A549 (cell line): Measurements from ENCODE around the gene NPLOC4. TPM values are rescaled to one million over a fixed set of nuclear protein-coding genes. Genes with fewer than 3 reads are reported as not detected.

Experiments
- ATAC-seq, 2 experiments: fragments of 200-7000 bp in 1 of 2; fragments of >200 bp in 1 of 2; cut with Nextera tagmentation in 1 of 2; cut with Tn5 transposase in 1 of 2; 3 replicates each; pipeline versions ENCODE4 v1.8.0 to v1.9.1; 2018 to 2020; ENCODE audit warnings: mild to moderate bottlenecking in 1 of 2, moderate library complexity in 1 of 2
- CTCF ChIA-PET: fragments of 300-600 bp; sonication (Branson Sonifier 250); formaldehyde crosslinking; extraction: SDS; loops from one replicate; lab custom pipeline; 2021; ENCODE audit warnings: antibody characterized with exemption, inconsistent platforms; lab: Yijun Ruan, JAX
- POLR2A ChIA-PET: fragments of 350-600 bp; formaldehyde crosslinking; extraction: SDS; loops from one replicate; lab custom pipeline; 2021; ENCODE audit warnings: antibody characterized with exemption, inconsistent platforms; lab: Yijun Ruan, JAX
- DNase-seq, 2 experiments: peaks; one replicate each; pipeline versions ENCODE4 v3.0.0 to v3.0.0-alpha.2; 2011 to 2016; ENCODE audit warnings: low read depth in 1 of 2, low spot score in 1 of 2
- FAIRE-seq: peaks from 2 replicates; lab custom pipeline; 2011; peaks lifted over from hg19 to GRCh38; lab: Jason Lieb, UNC
- H3K27ac ChIP-seq, 2 experiments: fragments of >200 bp; sonication (Bioruptor Twin); formaldehyde crosslinking; 3 replicates each; pipeline ENCODE4 v1.5.1; 2016 to 2017
- H3K4me1 ChIP-seq: fragments of >200 bp; sonication (Bioruptor Twin); formaldehyde crosslinking; 3 replicates; pipeline ENCODE4 v1.6.1; 2016
- H3K4me2 ChIP-seq: fragments of >200 bp; sonication (Bioruptor Twin); formaldehyde crosslinking; 3 replicates; pipeline ENCODE4 v1.6.1; 2016
- H3K4me3 ChIP-seq: fragments of >200 bp; sonication (Bioruptor Twin); formaldehyde crosslinking; 3 replicates; pipeline ENCODE4 v1.5.1; 2016
- H3K9me3 ChIP-seq: fragments of >200 bp; sonication (Bioruptor Twin); formaldehyde crosslinking; 3 replicates; pipeline ENCODE4 v1.6.1; 2016
- ATOH8 ChIP-seq: fragments of 250-450 bp; sonication (Bioruptor Pico); IDR thresholded peaks from 2 replicates; pipeline ENCODE4 v1.5.0; 2020; ENCODE audit warnings: low read depth, mild to moderate bottlenecking, moderate library complexity
- CBX2 ChIP-seq: fragments of 200-600 bp; sonication (generic); IDR thresholded peaks from 2 replicates; pipeline ENCODE4 v1.6.1; 2016; ENCODE audit warnings: low read depth, mild to moderate bottlenecking, borderline replicate concordance
- CEBPB ChIP-seq, 2 experiments: fragments of >200 bp in 1 of 2; sonication (Bioruptor Twin) in 1 of 2; formaldehyde crosslinking in 1 of 2; IDR thresholded peaks; 2 replicates each; pipeline ENCODE4 v1.6.1; 2012 to 2016
- CHD2 ChIP-seq: fragments of 150-350 bp; IDR thresholded peaks from 2 replicates; pipeline ENCODE4 v1.6.1; 2014; ENCODE audit warnings: low read length; ENCODE audit not compliant: partially characterized antibody
- CHD4 ChIP-seq: fragments of 200-600 bp; sonication (generic); IDR thresholded peaks from 2 replicates; pipeline ENCODE4 v1.6.1; 2016; ENCODE audit warnings: antibody characterized with exemption, mild to moderate bottlenecking, borderline replicate concordance
- CTCF ChIP-seq: fragments of >200 bp; sonication (Bioruptor Twin); formaldehyde crosslinking; IDR thresholded peaks from 3 replicates; pipeline ENCODE4 v1.5.1; 2016
- E2F6 ChIP-seq: IDR thresholded peaks from 2 replicates; pipeline ENCODE4 v1.6.1; 2012; ENCODE audit warnings: low read depth, borderline replicate concordance
- EHF ChIP-seq: fragments of 250-450 bp; sonication (Bioruptor Pico); IDR thresholded peaks from 2 replicates; pipeline ENCODE4 v1.5.0; 2020; ENCODE audit warnings: mild to moderate bottlenecking
- ELK1 ChIP-seq: fragments of 150-350 bp; IDR thresholded peaks from 2 replicates; pipeline ENCODE4 v1.6.1; 2014; ENCODE audit warnings: low read depth, mild to moderate bottlenecking, low read length
- EP300 ChIP-seq, 2 experiments: fragments of >200 bp; sonication (Bioruptor Twin); formaldehyde crosslinking; IDR thresholded peaks; 2 replicates in 1 of 2; 3 replicates in 1 of 2; pipeline ENCODE4 v1.6.1; 2016 to 2017
- ESRRA ChIP-seq: fragments of 150-350 bp; IDR thresholded peaks from 2 replicates; pipeline ENCODE4 v1.6.1; 2014; ENCODE audit warnings: mild to moderate bottlenecking, low read length, borderline replicate concordance
- FOSB ChIP-seq: fragments of 250-450 bp; sonication (Bioruptor Pico); IDR thresholded peaks from 2 replicates; pipeline ENCODE4 v1.5.0; 2020; ENCODE audit warnings: mild to moderate bottlenecking, moderate library complexity
- FOXS1 ChIP-seq: fragments of 250-450 bp; sonication (Bioruptor Pico); IDR thresholded peaks from 2 replicates; pipeline ENCODE4 v1.5.0; 2020; ENCODE audit warnings: mild to moderate bottlenecking, moderate library complexity
- GATA3 ChIP-seq: IDR thresholded peaks from 2 replicates; pipeline ENCODE4 v1.6.1; 2012; ENCODE audit warnings: borderline replicate concordance
- HEYL ChIP-seq: fragments of 250-450 bp; sonication (Bioruptor Pico); IDR thresholded peaks from 2 replicates; pipeline ENCODE4 v1.8.0; 2021; ENCODE audit warnings: mild to moderate bottlenecking, moderate library complexity
- KDM1A ChIP-seq: fragments of 200-600 bp; sonication (generic); IDR thresholded peaks from 2 replicates; pipeline ENCODE4 v1.6.1; 2016; ENCODE audit warnings: low read depth, mild to moderate bottlenecking
- MAX ChIP-seq: IDR thresholded peaks from 2 replicates; pipeline ENCODE4 v1.6.1; 2012
- NFE2L2 ChIP-seq: fragments of 150-350 bp; conservative IDR thresholded peaks from 2 replicates; pipeline ENCODE4 v1.6.1; 2014; ENCODE audit warnings: low read length
- NR3C1 ChIP-seq: fragments of >200 bp; sonication (Bioruptor Twin); formaldehyde crosslinking; IDR thresholded peaks from 3 replicates; pipeline ENCODE4 v1.6.1; 2017
- PBX3 ChIP-seq: IDR thresholded peaks from 2 replicates; pipeline ENCODE4 v1.6.1; 2012
- PHF8 ChIP-seq: fragments of 200-600 bp; sonication (generic); IDR thresholded peaks from 2 replicates; pipeline ENCODE4 v1.6.1; 2016; ENCODE audit warnings: low read depth, mild to moderate bottlenecking, antibody characterized with exemption, moderate library complexity, borderline replicate concordance
- POLR2A ChIP-seq: IDR thresholded peaks from 2 replicates; pipeline ENCODE4 v1.6.1; 2012; ENCODE audit warnings: mild to moderate bottlenecking, low read length
- RAD21 ChIP-seq, 2 experiments: fragments of >200 bp in 1 of 2; sonication (Bioruptor Twin) in 1 of 2; formaldehyde crosslinking in 1 of 2; IDR thresholded peaks in 1 of 2; conservative IDR thresholded peaks in 1 of 2; 2 replicates in 1 of 2; 3 replicates in 1 of 2; pipeline ENCODE4 v1.6.1; 2012 to 2018; ENCODE audit warnings: inconsistent platforms in 1 of 2
- RCOR1 ChIP-seq: fragments of 150-350 bp; IDR thresholded peaks from 2 replicates; pipeline ENCODE4 v1.6.1; 2014; ENCODE audit warnings: antibody characterized with exemption, low read length, low read depth
- RFX5 ChIP-seq: fragments of 450-650 bp; IDR thresholded peaks from 2 replicates; pipeline ENCODE4 v1.7.1; 2014; ENCODE audit warnings: antibody characterized with exemption, mild to moderate bottlenecking, moderate library complexity
- RNF2 ChIP-seq: fragments of 200-600 bp; sonication (generic); IDR thresholded peaks from 2 replicates; pipeline ENCODE4 v1.6.1; 2016; ENCODE audit warnings: low read depth, mild to moderate bottlenecking, antibody characterized with exemption, moderate library complexity, borderline replicate concordance
- SMC3 ChIP-seq: fragments of >200 bp; sonication (Bioruptor Twin); formaldehyde crosslinking; IDR thresholded peaks from 3 replicates; pipeline ENCODE4 v1.6.1; 2018; ENCODE audit warnings: inconsistent platforms
- USF2 ChIP-seq: fragments of 450-650 bp; IDR thresholded peaks from 2 replicates; pipeline ENCODE4 v1.6.1; 2014; ENCODE audit warnings: antibody characterized with exemption
- ZFP36 ChIP-seq: fragments of 450-650 bp; IDR thresholded peaks from 2 replicates; pipeline ENCODE4 v1.6.1; 2014; ENCODE audit warnings: borderline replicate concordance; ENCODE audit not compliant: partially characterized antibody
- WGBS: methylation state at CpG from one replicate; pipeline ENCODE4 v1.1.6; 2017; ENCODE audit errors: missing lambda C conversion rate; 5-methylcytosine and 5-hydroxymethylcytosine counted together
- polyA plus RNA-seq, 4 experiments: library from polyadenylated mRNA; depleted of rRNA in 3 of 4; stranded (reverse); fragments of >200 nt; fragmentation: RNase III in 1 of 4; extraction: RNeasy Plus Mini Kit Qiagen cat#74134 plus additional on column Dnase treatment in 1 of 4; gene quantifications; 2 replicates in 3 of 4; 3 replicates in 1 of 4; pipeline ENCODE4 v1.2.3, GENCODE V29; 2011 to 2017

NPLOC4 gene
- polyA plus RNA-seq, 2 of the 4 experiments (the other 2 are of a cell fraction): 98.5 to 101 TPM

GRCh38 chr17:81578561-81579225, 58.2 kb downstream of the NPLOC4 start:
- H3K4me3 ChIP-seq: no peak overlapping the region
- peaks cover 87% of the 10 kb centered on the region for H3K4me1 ChIP-seq
- peak overlapping the region in 1 of 2 experiments; percentile 95; a peak in 4 of 6 replicates for H3K27ac ChIP-seq
- ATAC-seq (no peak), FAIRE-seq (no peak), DNase-seq (no peak)
- TF ChIP-seq CEBPB (IDR thresholded peaks at IDR 0.05) (no peak), SMC3 (no peak), HEYL (CRISPR knock-in tag) (no peak), FOSB (CRISPR knock-in tag) (no peak), EP300 (IDR thresholded peaks at IDR 0.05) (no peak), KDM1A (no peak), FOXS1 (no peak), GATA3 (no peak), RCOR1 (no peak), RFX5 (no peak), NR3C1 (no peak)
- 92% methylated on average over 6 of the region's 6 CpGs for WGBS
- ChIA-PET POLR2A (interaction anchor here (2.1 to 3.0 kb wide), 2 partner anchors 12 to 26 kb away, joined by 10 to 32 read pairs; partner anchors contain the start of gene FAAP100), CTCF (interaction anchor here (0.5 to 45.0 kb wide), 5 partner anchors 5 to 258 kb away, joined by 3 to 1604 read pairs (median 6); partner anchors contain the start of gene FAAP100)
- H3K4me2 ChIP-seq: no peak overlapping the region; the same call in 2 of the 3 replicates
- no peaks in the 10 kb centered on the region for H3K9me3 ChIP-seq

- CTCF ChIA-PET: interaction anchor here (2.5 to 45.0 kb wide), 3 partner anchors 6 to 59 kb away, joined by 11 to 1604 read pairs (median 1604); partner anchors contain the start of gene FAAP100
- ATAC-seq (no peak), DNase-seq (no peak), FAIRE-seq (no peak)
- peak overlapping the region; percentile 81 for H3K4me2 ChIP-seq
- 94% methylated on average over 10 of the region's 10 CpGs for WGBS
- 0 out of 3 replicates have a peak overlapping the region, but pooled peaks have one; percentile 2 for H3K4me3 ChIP-seq
- POLR2A ChIA-PET: interaction anchor here (2.1 to 3.0 kb wide), 2 partner anchors 11 to 26 kb away, joined by 10 to 32 read pairs; partner anchors contain the start of gene FAAP100
- H3K4me1 ChIP-seq: peaks cover 83% of the 10 kb centered on the region
- peak overlapping the region; percentile 93 to 95 for H3K27ac ChIP-seq
- H3K9me3 ChIP-seq: no peaks in the 10 kb centered on the region
- TF ChIP-seq NFE2L2: no peak
- no peak for TF ChIP-seq ESRRA
- no peak for TF ChIP-seq PHF8
- no peak for TF ChIP-seq RNF2
- peak; percentile 69 for TF ChIP-seq E2F6
- no peak for TF ChIP-seq EHF (CRISPR knock-in tag)
- no peak for TF ChIP-seq EP300 (IDR thresholded peaks at IDR 0.05)
- TF ChIP-seq CBX2: no peak
- TF ChIP-seq ZFP36: no peak
- TF ChIP-seq USF2: no peak
- no peak for TF ChIP-seq POLR2A
- TF ChIP-seq MAX: peak; percentile 57; the same call in 1 of the 2 replicates
- TF ChIP-seq ATOH8 (CRISPR knock-in tag): no peak
- peak in 1 of 2 experiments; percentile 24; a peak in 1 of 4 replicates for TF ChIP-seq CEBPB (IDR thresholded peaks at IDR 0.05)
- no peak for TF ChIP-seq ELK1
- no peak for TF ChIP-seq CTCF
- TF ChIP-seq CHD2: no peak
- TF ChIP-seq PBX3: no peak
- TF ChIP-seq CHD4: no peak
- TF ChIP-seq RAD21 (conservative IDR thresholded peaks at IDR 0.05 in 1 of 2, IDR thresholded peaks at IDR 0.05 in 1 of 2): no peak
Observed at GRCh38 chr17:81578038-81578441, 58.9 kb downstream of the NPLOC4 start.
